Fibroblast of skin of back (primary cell): Measurements from ENCODE around the gene FAM240A.

Source experiments
- DNase-seq: peaks from one replicate; pipeline ENCODE4 v3.0.0-alpha.2; 2013

FAM240A gene

DNA sequence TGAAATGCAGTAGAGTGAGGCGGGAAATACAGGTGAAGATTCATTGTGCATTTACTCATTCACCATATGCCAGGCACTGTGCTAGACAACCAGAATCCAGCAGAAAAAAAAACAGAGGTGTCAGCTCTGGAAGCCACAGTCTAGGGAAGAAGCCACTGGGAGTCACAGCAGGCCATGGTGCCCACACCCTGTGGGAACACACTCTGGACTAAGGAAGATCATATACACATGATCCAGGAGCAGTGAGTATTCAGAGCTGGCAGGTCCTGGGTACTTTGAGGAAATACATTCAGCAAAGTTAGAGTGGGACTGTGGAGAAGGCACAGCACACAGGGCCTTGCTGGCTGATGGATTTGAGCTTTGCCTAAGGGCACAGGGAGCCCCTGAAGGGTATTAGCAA, 14.8 kb downstream of the FAM240A start:
- no peak for DNase-seq

GRCh38 chr3:46628901-46629369, 16.6 kb downstream of the FAM240A start:
- peak; percentile 8 for DNase-seq

- peak; percentile 82 for DNase-seq
Observed at GRCh38 chr3:46629551-46630517, 17.5 kb downstream of the FAM240A start.

DNA sequence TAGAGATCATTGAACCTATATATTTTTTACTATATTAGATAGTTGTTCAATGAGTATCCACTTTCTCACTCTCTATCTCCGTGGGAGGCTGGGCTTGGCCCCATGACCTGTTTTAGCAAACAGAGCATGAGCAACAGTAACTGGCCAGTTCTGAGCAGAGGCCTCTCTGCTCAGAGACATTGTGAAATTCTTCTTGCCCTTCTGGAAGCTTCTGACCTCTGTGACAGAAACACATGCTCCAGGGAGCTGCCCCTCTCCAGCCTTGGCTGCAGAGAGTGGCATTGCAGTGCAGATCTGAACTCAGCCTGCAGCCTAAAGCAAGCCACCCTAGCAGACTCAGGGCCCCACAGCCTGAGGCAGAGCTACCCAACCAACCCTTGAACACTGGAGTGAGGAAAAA, 20.5 kb downstream of the FAM240A start:
- DNase-seq: no peak

GRCh38 chr3:46634856-46635255, 22.5 kb downstream of the FAM240A start:
- DNase-seq: no peak

GRCh38 chr3:46639221-46639620, 26.9 kb downstream of the FAM240A start:
- no peak for DNase-seq

DNA sequence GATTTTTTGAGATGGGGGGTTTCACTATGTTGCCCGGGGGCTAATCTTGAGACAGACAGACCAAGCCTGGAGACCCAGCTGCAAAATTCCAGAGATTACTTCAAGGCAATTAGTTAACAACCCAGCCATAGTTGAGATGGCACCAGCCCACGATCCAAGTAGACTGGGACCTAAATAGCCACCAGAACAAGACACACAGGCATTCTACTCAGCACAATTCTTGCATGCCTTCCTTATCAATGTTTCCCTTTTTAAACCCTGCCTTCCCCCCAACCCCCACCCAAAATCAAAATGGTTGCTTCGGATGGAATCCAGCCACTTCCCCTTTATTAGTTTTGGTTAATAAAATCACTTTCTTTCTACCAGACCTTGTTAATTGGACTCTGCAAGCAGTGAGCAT, 28.6 kb downstream of the FAM240A start:
- DNase-seq: no peak

DNA sequence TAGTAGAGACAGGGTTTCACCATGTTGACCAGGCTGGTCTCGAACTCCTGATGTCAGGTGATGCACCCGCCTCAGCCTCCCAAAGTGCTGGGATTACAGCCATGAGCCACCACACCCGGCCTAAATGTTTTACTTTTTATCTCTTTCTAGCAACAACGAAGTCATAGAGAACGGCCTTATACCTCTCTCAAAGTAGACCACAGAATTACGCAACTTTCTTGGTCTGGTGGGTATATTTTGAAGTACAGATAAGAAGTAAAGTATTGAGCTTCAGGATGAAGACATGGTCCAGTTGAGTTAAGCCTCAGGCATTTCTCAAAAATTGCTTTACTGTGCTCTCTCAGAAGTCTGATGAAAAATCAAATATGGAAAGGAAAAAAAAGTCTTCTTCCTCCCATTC, 30.6 kb downstream of the FAM240A start:
- no peak for DNase-seq

DNA sequence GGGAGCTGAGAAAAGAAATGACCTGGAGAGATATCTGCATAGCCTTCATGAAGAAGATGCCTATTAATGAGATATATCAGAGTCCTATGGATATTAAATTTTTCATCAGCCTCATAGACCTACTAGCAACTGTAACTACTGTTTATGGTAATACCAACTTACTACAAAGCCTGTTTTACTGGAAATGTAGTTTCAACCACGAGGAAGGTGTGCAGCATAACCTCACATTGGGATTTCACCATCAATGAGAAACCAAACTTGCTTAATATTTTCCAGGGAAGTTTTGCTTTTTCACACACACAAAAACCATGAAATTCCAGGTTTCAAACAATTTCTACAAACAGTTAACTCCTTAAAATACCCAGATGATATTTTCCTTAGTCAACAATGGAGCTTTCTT, 31.4 kb downstream of the FAM240A start:
- no peak for DNase-seq

DNA sequence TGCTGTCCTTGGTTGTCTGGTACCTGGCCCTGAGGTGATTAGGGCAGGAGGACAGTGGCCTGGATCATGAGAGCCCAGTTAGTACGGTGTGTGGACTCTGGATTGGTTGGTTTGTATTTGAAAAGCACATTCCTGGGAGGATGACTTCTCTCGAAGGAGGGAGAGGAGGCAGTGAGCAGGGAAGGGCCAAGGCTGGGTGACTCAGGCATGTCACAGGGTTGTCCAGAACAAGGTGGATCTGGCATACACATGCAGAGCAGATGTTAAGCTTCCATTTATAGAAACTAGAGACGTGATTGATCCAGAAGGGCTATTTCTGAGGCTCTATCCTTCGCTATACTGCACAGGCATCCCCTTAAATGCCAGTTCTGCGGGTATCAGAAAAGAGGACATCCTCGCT, 34.4 kb downstream of the FAM240A start:
- DNase-seq: peak; percentile 58

DNA sequence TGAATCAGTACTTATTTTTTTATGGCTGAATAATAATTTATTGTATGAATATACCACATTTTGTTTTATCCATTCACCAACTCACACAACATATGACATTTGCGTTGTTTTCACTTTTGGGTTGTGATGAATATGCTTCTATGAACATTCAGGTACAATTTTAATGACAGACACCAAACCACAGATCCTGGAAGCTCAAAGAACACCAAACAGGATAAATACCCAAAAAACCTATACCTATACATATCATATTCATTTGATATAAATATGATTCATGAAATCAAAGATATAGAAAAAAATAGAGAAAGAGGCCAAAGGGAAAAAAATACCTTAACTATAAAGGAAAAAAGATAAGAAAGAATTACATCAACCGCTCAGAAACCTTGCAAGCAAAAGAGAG, 35.8 kb downstream of the FAM240A start:
- DNase-seq: no peak

DNA sequence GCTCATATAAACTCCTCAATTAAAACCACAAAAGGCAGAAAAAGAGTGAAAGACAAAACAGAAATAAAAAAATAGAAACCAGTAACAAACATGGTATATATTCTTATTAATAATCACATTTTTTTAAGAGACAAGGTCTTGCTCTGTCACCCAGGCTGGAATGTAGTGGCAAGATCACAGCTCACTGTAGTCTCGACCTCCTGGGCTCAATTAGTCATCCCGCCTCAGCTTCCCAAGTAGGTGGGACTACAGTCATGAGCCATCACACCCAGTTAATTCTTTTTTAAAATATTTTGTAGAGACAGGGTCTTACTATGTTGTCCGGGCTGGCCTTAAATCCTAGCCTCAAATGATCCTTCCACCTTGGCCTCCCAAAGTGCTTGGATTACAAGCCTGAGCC, 37.1 kb downstream of the FAM240A start:
- peak; percentile 78 for DNase-seq

DNA sequence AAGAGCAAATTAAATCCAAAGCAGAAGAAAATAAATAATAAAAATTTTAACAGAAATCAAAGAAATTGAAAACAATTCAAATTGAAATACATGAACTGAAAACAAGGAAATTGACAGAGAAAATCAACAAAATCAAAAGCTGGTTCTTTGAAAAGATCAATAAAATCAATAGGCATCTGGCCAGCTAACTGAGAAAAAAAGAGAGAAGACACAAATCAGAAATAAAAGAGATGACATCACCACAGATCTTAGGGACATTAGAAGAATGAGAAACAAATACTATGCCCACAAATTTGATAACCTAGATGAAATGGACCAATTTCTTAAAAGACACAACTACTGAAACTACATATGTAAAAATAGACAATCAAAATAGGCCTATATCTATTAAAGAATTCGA, 38.8 kb downstream of the FAM240A start:
- no peak for DNase-seq

- DNase-seq: peak; percentile 42
Observed at GRCh38 chr3:46655271-46655670, 42.9 kb downstream of the FAM240A start.

DNA sequence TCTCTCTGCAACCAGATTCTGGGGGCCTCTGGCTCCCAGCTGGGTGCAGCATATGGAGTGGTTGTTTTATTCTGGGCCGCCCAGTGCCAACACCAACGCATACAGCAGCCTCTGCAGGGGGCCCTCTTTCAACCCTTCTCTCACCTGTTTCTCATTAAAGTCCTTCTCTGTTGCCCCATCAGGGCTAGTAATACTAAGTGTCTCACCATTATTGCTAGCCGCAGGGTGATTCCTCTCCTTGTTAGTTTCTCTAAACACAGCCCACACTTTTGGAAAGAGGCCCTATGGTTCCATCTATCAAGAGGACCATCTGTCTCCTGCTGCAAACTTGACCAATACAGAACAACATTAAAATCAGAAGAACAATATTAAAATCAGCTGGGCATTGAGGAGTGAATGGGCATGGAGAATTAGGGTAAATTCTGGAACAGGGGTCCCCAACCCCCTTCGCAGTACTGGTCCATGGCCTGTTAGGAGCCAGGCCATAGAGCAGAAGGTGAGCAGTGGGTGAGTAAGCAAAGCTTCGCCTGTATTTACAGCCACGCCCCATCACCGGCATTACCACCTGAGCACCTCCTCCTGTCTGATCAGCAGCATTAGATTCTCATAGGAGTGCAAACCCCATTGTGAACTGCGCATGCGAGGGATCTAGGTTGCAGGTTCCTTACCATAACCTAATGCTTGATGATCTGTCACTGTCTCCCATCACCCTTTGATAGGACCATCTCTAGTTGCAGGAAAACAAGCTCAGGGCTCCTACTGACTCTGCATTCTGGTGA, 44.6 kb downstream of the FAM240A start:
- no peak for DNase-seq

DNA sequence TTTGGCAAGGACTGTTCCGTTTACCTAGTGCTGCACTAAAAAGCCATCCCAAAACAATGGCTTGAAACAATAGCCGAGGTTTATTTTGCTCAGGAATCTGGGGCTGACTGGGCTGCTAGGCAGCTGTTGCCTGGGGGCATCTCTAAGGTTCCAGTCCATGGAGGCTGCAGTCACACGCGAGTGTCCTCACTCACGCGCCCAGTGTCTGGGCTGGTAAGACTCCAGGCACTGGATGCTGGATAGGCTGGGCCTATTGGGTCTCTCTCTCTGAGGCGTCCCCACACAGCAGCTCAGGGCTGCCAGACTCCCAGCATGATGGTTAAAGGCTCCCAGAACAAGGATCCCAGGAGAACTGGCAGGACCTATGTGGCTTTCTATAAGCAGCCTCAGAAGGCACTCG, 47.0 kb downstream of the FAM240A start:
- peak; percentile 32 for DNase-seq

DNA sequence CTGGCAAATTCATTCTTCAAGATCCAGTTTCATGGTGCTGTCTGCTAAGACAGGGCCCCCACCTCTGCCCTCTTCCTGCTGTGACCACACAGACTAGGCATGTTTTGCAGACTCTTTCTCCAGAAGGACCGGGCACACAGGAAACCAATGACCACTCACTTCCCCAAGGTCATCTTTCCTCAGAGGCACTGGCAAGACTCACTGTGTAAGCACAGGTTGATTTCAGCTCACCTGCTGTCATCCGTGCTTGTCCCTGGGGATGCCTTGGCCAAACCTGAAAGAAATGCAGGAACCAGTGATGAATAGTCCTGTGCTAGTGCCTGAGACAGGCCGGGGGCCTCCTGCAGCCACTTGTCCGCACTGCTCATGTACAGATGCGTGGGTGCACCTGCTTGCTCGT, 47.7 kb downstream of the FAM240A start:
- no peak for DNase-seq

- no peak for DNase-seq
Observed at GRCh38 chr3:46660543-46661523, 48.5 kb downstream of the FAM240A start.

GRCh38 chr3:46661776-46662766, 49.7 kb downstream of the FAM240A start:
- DNase-seq: no peak

- peak; percentile 10 for DNase-seq
Observed at GRCh38 chr3:46662771-46663551, 50.6 kb downstream of the FAM240A start.
